Mesendoderm (in vitro differentiated cells): ENCODE data around the gene OR10A7.
A peak's percentile ranks its signal among the peaks of the same experiment; 100 is the strongest.

Experiments
- DNase-seq: peaks from one replicate; pipeline ENCODE4 v3.0.0; 2013
- H2AK5ac ChIP-seq: 2 replicates; pipeline ENCODE4 v1.6.1; 2013; ENCODE audit warnings: low read length, inconsistent platforms
- H2BK120ac ChIP-seq: 2 replicates; pipeline ENCODE4 v1.6.1; 2013; ENCODE audit warnings: low read depth, mild to moderate bottlenecking, low read length, moderate library complexity, mixed read lengths
- H2BK15ac ChIP-seq: replicated peaks from 2 replicates; pipeline ENCODE4 v1.6.1; 2013; ENCODE audit warnings: low read depth, mild to moderate bottlenecking, moderate library complexity
- H2BK5ac ChIP-seq: 2 replicates; pipeline ENCODE4 v1.6.1; 2013; ENCODE audit warnings: low read length, inconsistent platforms
- H3K18ac ChIP-seq: 2 replicates; pipeline ENCODE4 v1.6.1; 2013; ENCODE audit warnings: mild to moderate bottlenecking, low read length, mixed read lengths
- H3K23ac ChIP-seq: one replicate; pipeline ENCODE4 v1.6.1; 2013; ENCODE audit warnings: low read length
- H3K27ac ChIP-seq: 2 replicates; pipeline ENCODE4 v1.5.1; 2013; ENCODE audit warnings: low read depth, mild to moderate bottlenecking, inconsistent platforms, low read length, moderate library complexity
- H3K27me3 ChIP-seq: 2 replicates; pipeline ENCODE4 v1.6.1; 2013; ENCODE audit warnings: low read length, control low read depth, mild to moderate bottlenecking, inconsistent platforms; ENCODE audit not compliant: insufficient read depth, poor library complexity
- H3K36me3 ChIP-seq: 2 replicates; pipeline ENCODE4 v1.6.1; 2013; ENCODE audit warnings: low read length, inconsistent platforms; ENCODE audit not compliant: control insufficient read depth, insufficient read depth
- H3K4ac ChIP-seq: one replicate; pipeline ENCODE4 v1.6.1; 2013; ENCODE audit warnings: low read depth, mild to moderate bottlenecking, low read length, moderate library complexity
- H3K4me1 ChIP-seq: 2 replicates; pipeline ENCODE4 v1.6.1; 2013; ENCODE audit warnings: low read depth, low read length, inconsistent platforms; ENCODE audit not compliant: control insufficient read depth
- H3K4me2 ChIP-seq: 2 replicates; pipeline ENCODE4 v1.6.1; 2013; ENCODE audit warnings: low read length
- H3K4me3 ChIP-seq: 2 replicates; pipeline ENCODE4 v1.5.1; 2013; ENCODE audit warnings: mild to moderate bottlenecking, low read length
- H3K56ac ChIP-seq: one replicate; pipeline ENCODE4 v1.6.1; 2013; ENCODE audit warnings: low read length
- H3K79me1 ChIP-seq: 2 replicates; pipeline ENCODE4 v1.6.1; 2013; ENCODE audit warnings: low read length, inconsistent platforms
- H3K79me2 ChIP-seq: 2 replicates; pipeline ENCODE4 v1.6.1; 2013; ENCODE audit warnings: mild to moderate bottlenecking, low read length; ENCODE audit not compliant: control insufficient read depth, insufficient read depth
- H3K9ac ChIP-seq: 2 replicates; pipeline ENCODE4 v1.6.1; 2013; ENCODE audit warnings: low read length, inconsistent platforms
- H4K5ac ChIP-seq: one replicate; pipeline ENCODE4 v1.6.1; 2013; ENCODE audit warnings: low read length
- H4K8ac ChIP-seq: one replicate; pipeline ENCODE4 v1.6.1; 2013; ENCODE audit warnings: low read depth, mild to moderate bottlenecking, control low read depth, low read length, moderate library complexity
- WGBS: extraction: QIAGEN DNeasy Blood & Tissue Kit; methylation state at CpG from one replicate; pipeline ENCODE4 v1.1.7; 2013; ENCODE audit warnings: low lambda C conversion rate, missing lambda C conversion rate; ENCODE audit not compliant: insufficient coverage; ENCODE audit errors: extremely low coverage; 5-methylcytosine and 5-hydroxymethylcytosine counted together

OR10A7 gene

GRCh38 chr12:55188974-55189556, 31.8 kb upstream of the OR10A7 start:
- no peak overlapping the region for H3K4me2 ChIP-seq
- H2AK5ac ChIP-seq: no peak overlapping the region
- H3K9ac ChIP-seq: no peak overlapping the region
- H2BK15ac ChIP-seq: no peak overlapping the region
- H2BK5ac ChIP-seq: no peak overlapping the region
- H2BK120ac ChIP-seq: no peak overlapping the region
- no peak overlapping the region for H3K18ac ChIP-seq
- H3K27me3 ChIP-seq: no peaks in the 10 kb centered on the region
- no peaks in the 10 kb centered on the region for H3K79me1 ChIP-seq
- no peak overlapping the region for H4K8ac ChIP-seq
- H3K4ac ChIP-seq: no peak overlapping the region
- H4K5ac ChIP-seq: no peak overlapping the region
- no peaks in the 10 kb centered on the region for H3K79me2 ChIP-seq
- no peak overlapping the region for H3K4me3 ChIP-seq
- no peak overlapping the region for H3K27ac ChIP-seq
- H3K4me1 ChIP-seq: no peaks in the 10 kb centered on the region
- peak; percentile 78 for DNase-seq
- no peak overlapping the region for H3K23ac ChIP-seq
- 100% methylated on average over 1 of the region's 4 CpGs for WGBS
- H3K56ac ChIP-seq: no peak overlapping the region
- no peaks in the 10 kb centered on the region for H3K36me3 ChIP-seq

- H3K4me1 ChIP-seq: no peaks in the 10 kb centered on the region
- WGBS: no CpG with 5 or more reads among the region's 3 CpGs
- H3K27me3 ChIP-seq: no peaks in the 10 kb centered on the region
- no peak overlapping the region for H2BK5ac ChIP-seq
- H3K4me2 ChIP-seq: no peak overlapping the region
- no peak overlapping the region for H4K8ac ChIP-seq
- H3K23ac ChIP-seq: no peak overlapping the region
- no peaks in the 10 kb centered on the region for H3K79me2 ChIP-seq
- H3K4me3 ChIP-seq: no peak overlapping the region
- H3K56ac ChIP-seq: no peak overlapping the region
- H3K18ac ChIP-seq: no peak overlapping the region
- H3K79me1 ChIP-seq: no peaks in the 10 kb centered on the region
- DNase-seq: no peak
- no peak overlapping the region for H3K9ac ChIP-seq
- H2BK15ac ChIP-seq: no peak overlapping the region
- H2BK120ac ChIP-seq: no peak overlapping the region
- no peak overlapping the region for H3K27ac ChIP-seq
- no peak overlapping the region for H2AK5ac ChIP-seq
- no peak overlapping the region for H4K5ac ChIP-seq
- H3K36me3 ChIP-seq: no peaks in the 10 kb centered on the region
- H3K4ac ChIP-seq: no peak overlapping the region
Observed at GRCh38 chr12:55194382-55194781, 26.4 kb upstream of the OR10A7 start.

- H2BK5ac ChIP-seq: no peak overlapping the region
- no peak overlapping the region for H3K4me2 ChIP-seq
- H4K8ac ChIP-seq: no peak overlapping the region
- no peak overlapping the region for H2BK120ac ChIP-seq
- no peaks in the 10 kb centered on the region for H3K27me3 ChIP-seq
- H3K36me3 ChIP-seq: no peaks in the 10 kb centered on the region
- H2AK5ac ChIP-seq: no peak overlapping the region
- no peak overlapping the region for H3K18ac ChIP-seq
- no peak overlapping the region for H2BK15ac ChIP-seq
- no peaks in the 10 kb centered on the region for H3K4me1 ChIP-seq
- H3K4me3 ChIP-seq: no peak overlapping the region
- DNase-seq: no peak
- no peak overlapping the region for H3K4ac ChIP-seq
- H3K79me2 ChIP-seq: no peaks in the 10 kb centered on the region
- no peak overlapping the region for H3K9ac ChIP-seq
- H4K5ac ChIP-seq: no peak overlapping the region
- no peak overlapping the region for H3K56ac ChIP-seq
- no peak overlapping the region for H3K27ac ChIP-seq
- H3K23ac ChIP-seq: no peak overlapping the region
- no peaks in the 10 kb centered on the region for H3K79me1 ChIP-seq
- WGBS: no CpG with 5 or more reads among the region's 1 CpG
Observed at GRCh38 chr12:55226523-55226922, 5.7 kb downstream of the OR10A7 start.

GRCh38 chr12:55227643-55228042, 6.8 kb downstream of the OR10A7 start:
- H3K27ac ChIP-seq: no peak overlapping the region
- no peak overlapping the region for H3K18ac ChIP-seq
- H3K9ac ChIP-seq: no peak overlapping the region
- no peak overlapping the region for H2BK15ac ChIP-seq
- no peak overlapping the region for H3K4me2 ChIP-seq
- no peak overlapping the region for H4K5ac ChIP-seq
- H3K36me3 ChIP-seq: no peaks in the 10 kb centered on the region
- no peak overlapping the region for H3K4ac ChIP-seq
- H3K4me3 ChIP-seq: no peak overlapping the region
- H4K8ac ChIP-seq: no peak overlapping the region
- no peak overlapping the region for H3K23ac ChIP-seq
- H2AK5ac ChIP-seq: no peak overlapping the region
- no peak for DNase-seq
- H3K79me1 ChIP-seq: no peaks in the 10 kb centered on the region
- H2BK5ac ChIP-seq: no peak overlapping the region
- H3K27me3 ChIP-seq: no peaks in the 10 kb centered on the region
- H2BK120ac ChIP-seq: no peak overlapping the region
- no peaks in the 10 kb centered on the region for H3K79me2 ChIP-seq
- no CpG with 5 or more reads among the region's 3 CpGs for WGBS
- no peak overlapping the region for H3K56ac ChIP-seq
- H3K4me1 ChIP-seq: no peaks in the 10 kb centered on the region

- H3K4me2 ChIP-seq: no peak within 1 kb of the TSS
- H2BK5ac ChIP-seq: no peak within 1 kb of the TSS
- no peaks in the 10 kb centered on the region for H3K36me3 ChIP-seq
- H3K23ac ChIP-seq: no peak within 1 kb of the TSS
- H3K56ac ChIP-seq: no peak within 1 kb of the TSS
- no peaks in the 10 kb centered on the region for H3K79me1 ChIP-seq
- no peak within 1 kb of the TSS for H3K27ac ChIP-seq
- no peak within 1 kb of the TSS for H3K18ac ChIP-seq
- H2AK5ac ChIP-seq: no peak within 1 kb of the TSS
- no CpG with 5 or more reads among the region's 3 CpGs for WGBS
- no peaks in the 10 kb centered on the region for H3K4me1 ChIP-seq
- no peak within 1 kb of the TSS for H3K9ac ChIP-seq
- no peaks in the 10 kb centered on the region for H3K79me2 ChIP-seq
- H3K4me3 ChIP-seq: no peak within 1 kb of the TSS
- no peak within 1 kb of the TSS for H2BK15ac ChIP-seq
- DNase-seq: no peak
- no peak within 1 kb of the TSS for H2BK120ac ChIP-seq
- H4K8ac ChIP-seq: no peak within 1 kb of the TSS
- H4K5ac ChIP-seq: no peak within 1 kb of the TSS
- no peak within 1 kb of the TSS for H3K4ac ChIP-seq
- H3K27me3 ChIP-seq: no peaks in the 10 kb centered on the region
Observed at GRCh38 chr12:55244309-55244708, 23.5 kb downstream of the OR10A7 start, which contains the start of gene OR6C74. Gene OR6C74 (plus strand): TSS chr12:55244609. CDS start chr12:55247288, 2,679 bp downstream.

GRCh38 chr12:55246159-55246558, 25.3 kb downstream of the OR10A7 start:
- no peak overlapping the region for H4K8ac ChIP-seq
- H4K5ac ChIP-seq: no peak overlapping the region
- no peak overlapping the region for H2BK5ac ChIP-seq
- H3K36me3 ChIP-seq: no peaks in the 10 kb centered on the region
- no peak overlapping the region for H2BK15ac ChIP-seq
- no peak overlapping the region for H3K56ac ChIP-seq
- no peak overlapping the region for H3K9ac ChIP-seq
- H3K4me2 ChIP-seq: no peak overlapping the region
- no CpG with 5 or more reads among the region's 1 CpG for WGBS
- DNase-seq: no peak
- H3K4me3 ChIP-seq: no peak overlapping the region
- no peaks in the 10 kb centered on the region for H3K79me1 ChIP-seq
- H3K4me1 ChIP-seq: no peaks in the 10 kb centered on the region
- H2AK5ac ChIP-seq: no peak overlapping the region
- no peaks in the 10 kb centered on the region for H3K79me2 ChIP-seq
- no peak overlapping the region for H3K18ac ChIP-seq
- H3K27me3 ChIP-seq: no peaks in the 10 kb centered on the region
- H3K4ac ChIP-seq: no peak overlapping the region
- no peak overlapping the region for H3K23ac ChIP-seq
- no peak overlapping the region for H2BK120ac ChIP-seq
- H3K27ac ChIP-seq: no peak overlapping the region
